GM12878 (cell line): ENCODE data around the gene TFAP2E.

Source experiments
- CTCF ChIP-seq, 3 experiments: IDR thresholded peaks in 2 of 3; conservative IDR thresholded peaks in 1 of 3; 2 replicates each; pipeline ENCODE4 v1.5.1; 2011; ENCODE audit warnings: low read depth in 3 of 3, low read length in 3 of 3, mild to moderate bottlenecking in 3 of 3, control low read depth in 2 of 3, moderate library complexity in 2 of 3, inconsistent platforms in 1 of 3, mixed read lengths in 1 of 3; ENCODE audit not compliant: control insufficient read depth in 2 of 3, insufficient read depth in 1 of 3; ENCODE audit errors: extremely low read depth in 1 of 3
- PAX8 ChIP-seq: fragments of 450-650 bp; IDR thresholded peaks from 2 replicates; pipeline ENCODE4 v1.6.1; 2017; ENCODE audit warnings: mild to moderate bottlenecking, moderate library complexity
- RAD51 ChIP-seq: fragments of 450-650 bp; IDR thresholded peaks from 2 replicates; pipeline ENCODE4 v1.6.1; 2016; ENCODE audit warnings: moderate library complexity, mild to moderate bottlenecking, inconsistent platforms
- TCF7 ChIP-seq: IDR thresholded peaks from 2 replicates; pipeline ENCODE4 v1.6.1; 2014; ENCODE audit warnings: antibody characterized with exemption, borderline replicate concordance

GRCh38 chr1:35615440-35615839 lies 42.3 kb downstream of the TFAP2E start:
- TF ChIP-seq CTCF (IDR thresholded peaks at IDR 0.05 in 2 of 3, conservative IDR thresholded peaks at IDR 0.05 in 1 of 3; ENCODE audit: control insufficient read depth in 2 of 3, extremely low read depth in 1 of 3, insufficient read depth in 1 of 3, low read depth in 3 of 3, low read length in 3 of 3): no peak
- TF ChIP-seq TCF7: no peak
- TF ChIP-seq PAX8: no peak
- no peak for TF ChIP-seq RAD51
